Measurements from ENCODE around the gene EML2. TPM values are rescaled to one million over a fixed set of nuclear protein-coding genes. Genes with fewer than 3 reads are reported as not detected.
A peak's percentile ranks its signal among the peaks of the same experiment; 100 is the strongest.

The EML2 gene
- total RNA-seq, 2 experiments from 2014 or later, result 159 to 183 TPM

DNA sequence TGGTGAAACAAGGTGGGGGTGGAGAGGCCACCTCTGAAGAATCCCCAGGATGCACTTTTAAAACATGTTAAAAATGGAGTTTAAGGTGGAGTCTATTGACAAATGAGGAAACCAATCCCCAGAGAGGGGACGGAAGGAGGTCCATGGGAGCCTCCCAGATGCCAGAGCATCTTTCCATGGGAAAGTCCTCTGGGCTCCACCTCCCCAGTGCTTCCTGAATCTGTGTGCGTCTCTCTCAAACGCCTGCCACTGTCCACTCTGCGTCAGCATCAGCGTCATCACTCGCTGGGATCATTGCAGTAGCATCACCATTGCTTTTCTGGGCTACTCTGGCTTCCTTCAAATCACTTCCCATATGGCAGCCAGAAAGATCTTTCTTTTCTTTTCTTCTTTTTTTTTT is 43.4 kb downstream of the EML2 start:
- Mint-ChIP-seq H3K9me3 (no peaks in the 10 kb centered on the region), H3K27ac (no peak overlapping the region), H3K27me3 (peaks cover 62% of the 10 kb centered on the region), H3K4me1 (ENCODE audit: low read depth) (peaks cover 30% of the 10 kb centered on the region), H3K36me3 (no peaks in the 10 kb centered on the region), H3K4me3 (no peak overlapping the region)
- ChIA-PET CTCF (interaction anchor here (1.0 kb wide), 1 partner anchor 86 kb away, joined by 3 read pairs; no protein-coding TSS in a partner anchor), POLR2A (no interaction called here)
- intact Hi-C loops (cut with micrococcal nuclease), result no loop called here
- DNase-seq, result no peak

DNA sequence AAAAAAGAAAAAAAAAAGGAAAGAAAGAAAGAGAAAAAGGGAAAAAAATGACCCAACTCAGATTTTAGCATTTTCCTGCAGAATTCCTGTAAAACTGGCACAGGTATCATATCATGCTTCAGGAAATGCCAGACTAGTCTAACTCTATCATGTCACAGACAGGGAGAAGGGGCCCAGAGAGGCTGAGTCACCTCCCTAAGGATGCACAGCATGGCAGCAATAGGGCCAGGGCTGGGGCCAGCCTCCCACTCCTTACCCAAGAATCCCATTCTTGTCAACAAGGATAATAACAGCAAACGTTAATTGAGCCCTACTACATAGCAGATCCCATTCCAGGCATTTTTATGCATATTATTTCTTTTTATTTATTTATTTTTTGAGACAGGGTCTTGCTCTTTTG is 45.7 kb downstream of the EML2 start:
- ChIA-PET POLR2A (no interaction called here), CTCF (interaction anchor here (1.3 kb wide), 1 partner anchor 99 kb away, joined by 3 read pairs; the partner anchor contains the start of gene QPCTL)
- H3K27me3 Mint-ChIP-seq, result peaks cover 50% of the 10 kb centered on the region
- DNase-seq, result no peak
- no peak overlapping the region for H3K4me3 Mint-ChIP-seq
- H3K36me3 Mint-ChIP-seq, result no peaks in the 10 kb centered on the region
- H3K4me1 Mint-ChIP-seq (ENCODE audit: low read depth), result peaks cover 18% of the 10 kb centered on the region
- H3K9me3 Mint-ChIP-seq, result no peaks in the 10 kb centered on the region
- intact Hi-C loops (cut with micrococcal nuclease), result no loop called here
- no peak overlapping the region for H3K27ac Mint-ChIP-seq

DNA sequence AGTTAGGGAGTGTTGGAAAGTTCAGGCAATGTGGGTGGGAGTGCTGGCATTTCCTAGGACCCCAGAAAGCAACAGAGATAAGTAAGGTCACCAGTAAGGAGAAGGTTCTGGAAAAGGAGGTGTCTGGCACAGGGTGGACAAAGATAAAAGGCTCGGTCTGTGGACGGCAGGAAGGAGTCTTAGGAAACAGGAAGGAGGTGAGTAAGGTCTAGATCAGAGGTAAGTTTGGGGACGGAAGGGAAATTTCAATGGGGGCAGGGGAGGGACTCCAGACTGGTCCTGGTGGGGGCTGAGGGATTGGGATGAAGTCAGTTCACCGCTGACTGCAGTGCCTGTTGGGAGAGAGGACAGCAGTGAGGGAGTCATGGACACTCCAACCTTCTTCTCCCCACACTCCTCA is 46.8 kb downstream of the EML2 start:
- Mint-ChIP-seq H3K4me1 (ENCODE audit: low read depth) (peaks cover 10% of the 10 kb centered on the region), H3K9me3 (no peaks in the 10 kb centered on the region), H3K27ac (no peak overlapping the region), H3K27me3 (peaks cover 39% of the 10 kb centered on the region), H3K4me3 (no peak overlapping the region), H3K36me3 (no peaks in the 10 kb centered on the region)
- no peak for DNase-seq
- ChIA-PET POLR2A (no interaction called here), CTCF (interaction anchor here (0.6 kb wide), 1 partner anchor 97 kb away, joined by 6 read pairs; no protein-coding TSS in a partner anchor)
- intact Hi-C loops (cut with micrococcal nuclease), result no loop called here

DNA sequence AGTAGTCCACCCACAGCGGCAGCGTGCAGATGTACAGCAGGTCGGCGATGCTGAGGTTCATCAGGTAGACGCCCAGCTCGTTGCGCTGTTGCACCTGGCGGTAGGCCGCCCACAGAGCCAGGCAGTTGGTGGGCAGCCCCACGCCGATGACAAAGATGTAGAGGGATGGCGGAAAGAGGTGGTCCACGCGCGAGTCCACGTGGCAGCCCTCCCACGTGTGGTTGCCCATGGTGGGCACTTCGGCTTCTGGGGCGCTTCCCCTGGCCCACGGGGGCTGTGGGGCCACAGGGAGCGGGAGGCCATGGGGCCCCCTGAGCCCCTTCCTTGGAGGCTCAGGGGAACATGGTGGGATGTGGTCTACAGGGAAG is 47.6 kb downstream of the EML2 start:
- peaks cover 10% of the 10 kb centered on the region for H3K4me1 Mint-ChIP-seq (ENCODE audit: low read depth)
- ChIA-PET POLR2A (interaction anchor here (1.3 kb wide), 1 partner anchor 51 kb away, joined by 6 read pairs; no protein-coding TSS in a partner anchor), CTCF (interaction anchor here (1.3 to 1.9 kb wide), 5 partner anchors 23 to 103 kb away, joined by 4 to 7 read pairs (median 6); no protein-coding TSS in a partner anchor)
- H3K4me3 Mint-ChIP-seq, result no peak overlapping the region
- no peaks in the 10 kb centered on the region for H3K36me3 Mint-ChIP-seq
- intact Hi-C loops (cut with micrococcal nuclease), result no loop called here
- H3K9me3 Mint-ChIP-seq, result no peaks in the 10 kb centered on the region
- no peak for DNase-seq
- peaks cover 31% of the 10 kb centered on the region for H3K27me3 Mint-ChIP-seq
- H3K27ac Mint-ChIP-seq, result no peak overlapping the region

DNA sequence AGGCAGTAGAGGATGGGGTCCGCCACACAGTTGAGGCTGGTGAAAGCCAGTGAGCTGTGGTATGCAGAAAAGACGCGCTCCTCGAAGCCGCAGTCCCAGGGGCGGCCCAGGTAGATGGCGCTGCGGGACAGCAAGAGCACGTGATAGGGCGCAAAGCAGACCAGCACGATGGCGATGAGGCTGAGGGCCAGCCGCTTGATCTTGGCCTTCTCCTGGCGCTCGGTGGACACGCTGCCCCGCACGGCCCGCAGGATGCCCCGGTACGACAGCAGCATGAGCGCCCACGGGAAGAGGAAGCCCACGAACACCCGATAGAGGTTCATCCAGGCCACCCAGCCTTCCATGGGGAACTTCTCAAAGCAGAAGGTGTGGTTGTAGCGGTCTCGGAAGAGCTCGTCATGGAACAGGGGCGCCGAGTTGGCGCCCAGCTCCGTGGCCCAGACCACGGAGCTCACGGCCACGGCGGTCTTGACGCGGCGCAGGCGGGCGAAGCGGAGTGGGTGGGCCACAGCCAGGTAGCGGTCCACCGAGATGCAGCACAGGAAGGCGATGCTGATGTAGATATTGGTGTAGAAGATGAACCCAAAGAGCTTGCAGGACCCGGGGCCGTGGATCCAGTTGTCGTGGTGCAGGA is 48.1 kb downstream of the EML2 start:
- POLR2A ChIA-PET, result interaction anchor here (1.3 kb wide), 1 partner anchor 52 kb away, joined by 6 read pairs; no protein-coding TSS in a partner anchor
- Mint-ChIP-seq H3K9me3 (no peaks in the 10 kb centered on the region), H3K27me3 (peaks cover 27% of the 10 kb centered on the region), H3K4me1 (ENCODE audit: low read depth) (peaks cover 10% of the 10 kb centered on the region), H3K36me3 (no peaks in the 10 kb centered on the region), H3K4me3 (no peak overlapping the region), H3K27ac (no peak overlapping the region)
- CTCF ChIA-PET, result interaction anchor here (0.6 to 1.9 kb wide), 8 partner anchors 23 to 126 kb away, joined by 3 to 7 read pairs (median 5); partner anchors contain the start of gene QPCTL
- intact Hi-C loops (cut with micrococcal nuclease), result no loop called here
- DNase-seq, result peak; percentile 73

DNA sequence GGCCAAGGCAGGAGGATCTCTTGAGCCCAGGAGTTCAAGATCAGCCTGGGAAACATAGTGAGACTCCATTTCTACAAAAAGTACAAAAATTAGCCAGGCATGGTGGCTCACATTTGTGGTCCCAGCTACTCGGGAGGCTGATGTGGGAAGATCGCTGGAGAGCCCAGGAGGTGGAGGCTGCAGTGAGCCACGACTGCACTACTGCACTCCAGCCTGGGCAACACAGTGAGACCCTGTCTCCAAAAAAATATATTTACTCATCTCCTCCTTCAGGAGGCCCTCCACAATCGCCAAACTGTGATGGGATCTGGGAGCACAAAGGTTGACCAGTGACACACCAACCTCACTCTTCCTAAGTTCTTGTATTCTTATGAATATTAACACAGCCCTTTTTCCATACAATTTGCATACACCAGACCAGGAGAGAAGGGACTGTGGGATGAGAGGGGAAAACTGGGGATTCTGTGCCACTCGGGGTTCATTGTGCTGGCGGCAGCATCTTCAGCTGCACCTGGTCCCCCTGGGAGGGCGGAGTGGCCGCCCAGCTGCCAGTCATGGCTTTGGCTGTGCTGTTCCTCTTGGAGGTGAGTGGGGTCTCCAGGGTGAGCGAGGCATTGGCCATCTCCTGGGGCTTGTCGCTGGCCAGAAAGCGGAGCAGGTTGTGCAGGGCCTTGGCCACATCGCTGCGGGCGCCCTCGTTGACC is 48.7 kb downstream of the EML2 start:
- H3K27ac Mint-ChIP-seq, result no peak overlapping the region
- no peak overlapping the region for H3K4me3 Mint-ChIP-seq
- peaks cover 12% of the 10 kb centered on the region for H3K4me1 Mint-ChIP-seq (ENCODE audit: low read depth)
- CTCF ChIA-PET, result interaction anchor here (0.6 to 1.9 kb wide), 8 partner anchors 24 to 127 kb away, joined by 3 to 7 read pairs (median 5); partner anchors contain the start of gene QPCTL
- intact Hi-C loops (cut with micrococcal nuclease), result no loop called here
- peaks cover 27% of the 10 kb centered on the region for H3K27me3 Mint-ChIP-seq
- no peaks in the 10 kb centered on the region for H3K9me3 Mint-ChIP-seq
- DNase-seq, result no peak
- POLR2A ChIA-PET, result interaction anchor here (1.3 kb wide), 1 partner anchor 52 kb away, joined by 6 read pairs; no protein-coding TSS in a partner anchor
- no peaks in the 10 kb centered on the region for H3K36me3 Mint-ChIP-seq

DNA sequence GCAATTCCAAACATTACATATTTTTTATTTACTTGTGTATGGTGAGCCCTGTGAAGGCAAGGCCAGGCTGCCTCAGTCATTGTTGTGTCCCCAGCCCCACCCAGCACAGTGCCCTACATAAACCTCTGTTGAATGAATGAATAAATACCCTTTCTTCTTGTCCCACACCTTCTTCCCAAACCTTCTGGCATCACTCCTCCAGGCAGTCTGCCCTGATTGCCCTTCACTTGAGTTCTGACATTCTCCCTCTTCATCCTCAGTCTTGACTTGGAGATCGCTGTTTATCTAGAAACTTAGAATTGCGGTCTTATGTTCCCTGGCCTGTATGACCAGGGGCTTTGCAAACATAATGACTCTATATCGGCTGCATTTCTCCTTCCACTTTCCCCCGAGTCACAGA is 49.4 kb downstream of the EML2 start:
- ChIA-PET CTCF (no interaction called here), POLR2A (no interaction called here)
- peaks cover 12% of the 10 kb centered on the region for H3K4me1 Mint-ChIP-seq (ENCODE audit: low read depth)
- H3K27ac Mint-ChIP-seq, result no peak overlapping the region
- no peaks in the 10 kb centered on the region for H3K36me3 Mint-ChIP-seq
- H3K4me3 Mint-ChIP-seq, result no peak overlapping the region
- no peak for DNase-seq
- H3K9me3 Mint-ChIP-seq, result no peaks in the 10 kb centered on the region
- H3K27me3 Mint-ChIP-seq, result peaks cover 27% of the 10 kb centered on the region
- intact Hi-C loops (cut with micrococcal nuclease), result loop anchor here (10.0 kb wide), 2 partner anchors 165 to 275 kb away; partner anchors contain the start of genes ERCC1, FOXA3 and SYMPK

DNA sequence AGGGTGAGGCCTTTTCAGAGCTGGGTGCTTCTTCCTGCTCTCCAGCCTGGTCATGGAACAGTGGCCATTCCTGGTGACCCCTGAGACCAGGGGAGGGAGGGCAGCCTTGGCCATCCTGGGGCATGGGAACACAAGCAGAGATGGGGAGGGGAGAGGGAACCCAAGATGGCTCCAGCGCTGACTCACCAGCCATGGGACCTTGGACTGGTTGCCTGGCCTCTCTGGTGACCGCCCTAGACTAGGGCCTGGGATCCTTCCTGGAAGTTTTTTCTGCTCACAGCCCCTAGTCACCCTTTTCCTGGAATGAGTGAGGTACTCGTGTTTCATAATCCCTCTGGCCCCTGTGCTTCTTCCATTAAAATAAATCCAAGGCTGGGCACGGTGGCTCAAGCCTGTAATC is 51.3 kb downstream of the EML2 start:
- peaks cover 5% of the 10 kb centered on the region for H3K36me3 Mint-ChIP-seq
- H3K4me1 Mint-ChIP-seq (ENCODE audit: low read depth), result peaks cover 19% of the 10 kb centered on the region
- peaks cover 23% of the 10 kb centered on the region for H3K27me3 Mint-ChIP-seq
- intact Hi-C loops (cut with micrococcal nuclease), result loop anchor here (10.0 kb wide), 2 partner anchors 163 to 277 kb away; partner anchors contain the start of genes ERCC1, FOXA3 and SYMPK
- no peak for DNase-seq
- POLR2A ChIA-PET, result interaction anchor here (0.7 kb wide), 1 partner anchor 54 kb away, joined by 3 read pairs; no protein-coding TSS in a partner anchor
- no peaks in the 10 kb centered on the region for H3K9me3 Mint-ChIP-seq
- CTCF ChIA-PET, result no interaction called here
- no peak overlapping the region for H3K27ac Mint-ChIP-seq
- H3K4me3 Mint-ChIP-seq, result no peak overlapping the region

DNA sequence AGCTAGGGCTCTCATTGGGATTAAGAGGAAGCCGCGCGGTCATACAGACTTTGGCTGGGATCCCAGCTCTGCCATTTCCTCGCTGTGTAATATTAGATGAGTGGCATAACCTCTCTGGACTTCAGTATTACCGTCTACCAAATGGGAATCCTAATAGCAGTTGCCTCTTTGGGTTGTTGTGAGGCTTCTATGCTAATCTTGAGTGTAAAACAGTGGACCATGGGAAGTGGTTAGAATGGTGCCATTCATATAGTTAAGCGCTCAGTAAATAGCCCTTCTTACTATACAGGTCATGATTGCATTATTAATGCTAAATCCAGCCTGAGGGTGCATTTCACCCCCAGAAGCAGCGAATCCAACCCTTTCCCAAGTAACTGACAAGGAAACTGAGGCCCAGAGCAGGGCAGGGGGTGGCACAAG is 54.0 kb downstream of the EML2 start:
- ChIA-PET CTCF (interaction anchor here (1.1 to 2.7 kb wide), 3 partner anchors 27 to 108 kb away, joined by 3 to 14 read pairs (median 5); partner anchors contain the start of gene QPCTL), POLR2A (no interaction called here)
- peaks cover 6% of the 10 kb centered on the region for H3K27me3 Mint-ChIP-seq
- peak overlapping the region; percentile 96 for H3K4me3 Mint-ChIP-seq
- H3K9me3 Mint-ChIP-seq, result no peaks in the 10 kb centered on the region
- DNase-seq, result no peak
- H3K27ac Mint-ChIP-seq, result peak overlapping the region; percentile 97
- peaks cover 11% of the 10 kb centered on the region for H3K4me1 Mint-ChIP-seq (ENCODE audit: low read depth)
- intact Hi-C loops (cut with micrococcal nuclease), result loop anchor here (10.0 kb wide), 2 partner anchors 160 to 280 kb away; partner anchors contain the start of genes ERCC1, FOXA3 and SYMPK
- peaks cover 12% of the 10 kb centered on the region for H3K36me3 Mint-ChIP-seq

DNA sequence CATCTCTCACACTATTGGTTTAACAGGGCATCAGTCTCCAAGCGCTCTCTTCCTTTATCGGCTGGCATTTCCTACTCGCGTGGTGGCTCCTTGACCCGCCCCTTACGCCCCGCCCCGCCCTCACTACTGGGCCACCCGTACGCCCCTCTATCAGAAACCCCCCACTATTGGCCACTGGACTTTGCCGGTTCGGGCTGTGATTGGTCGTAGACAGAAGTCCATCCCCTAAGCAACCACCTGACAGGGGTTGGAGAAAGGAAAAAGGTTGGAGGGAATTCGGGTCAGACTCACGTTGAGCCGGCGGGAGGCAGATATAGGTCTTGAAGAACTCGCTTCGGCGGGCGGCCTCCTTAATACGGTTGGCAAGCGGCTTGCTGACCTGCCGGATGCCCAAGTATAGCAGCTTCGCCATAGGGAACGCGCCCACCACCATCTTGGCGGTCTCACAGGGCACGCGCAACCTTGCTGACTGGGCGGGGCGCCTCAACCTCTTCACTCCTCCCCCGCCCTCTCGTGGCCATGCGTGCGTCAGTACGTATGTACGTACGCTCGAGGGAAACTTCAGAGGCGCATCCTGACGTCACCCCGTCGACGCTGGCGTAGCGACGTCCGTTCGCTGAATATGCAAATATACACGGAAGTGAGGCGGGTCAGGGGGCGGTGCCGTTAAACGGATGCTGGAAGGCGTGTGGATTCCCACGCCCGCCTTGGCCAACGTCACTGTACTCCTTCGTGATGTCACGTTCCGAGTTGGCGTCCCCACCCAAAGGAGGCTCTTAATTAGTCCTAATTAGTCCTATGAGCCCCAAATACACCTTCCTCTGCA is 54.7 kb downstream of the EML2 start, which contains the start of gene OPA3:
TSS of gene OPA3 (minus strand) at position 471 of the 826 bp plus-strand sequence. CDS start at position 433, 38 bp downstream.
- H3K4me3 Mint-ChIP-seq, result peak within 1 kb of the TSS; percentile 96
- peaks cover 11% of the 10 kb centered on the region for H3K4me1 Mint-ChIP-seq (ENCODE audit: low read depth)
- peak within 1 kb of the TSS; percentile 97 for H3K27ac Mint-ChIP-seq
- ChIA-PET CTCF (interaction anchor here (1.1 to 2.7 kb wide), 5 partner anchors 27 to 145 kb away, joined by 3 to 14 read pairs (median 5); partner anchors contain the start of gene QPCTL), POLR2A (interaction anchor here (0.6 to 1.6 kb wide), 4 partner anchors 30 to 116 kb away, joined by 3 to 4 read pairs (median 4); partner anchors contain the start of gene FOSB)
- no peaks in the 10 kb centered on the region for H3K9me3 Mint-ChIP-seq
- peaks cover 1% of the 10 kb centered on the region for H3K27me3 Mint-ChIP-seq
- peak; percentile 100 for DNase-seq
- intact Hi-C loops (cut with micrococcal nuclease), result loop anchor here (1.0 to 10.0 kb wide), 7 partner anchors 30 to 280 kb away; partner anchors contain the start of genes ERCC1, FOXA3, QPCTL and SYMPK
- H3K36me3 Mint-ChIP-seq, result peaks cover 12% of the 10 kb centered on the region

DNA sequence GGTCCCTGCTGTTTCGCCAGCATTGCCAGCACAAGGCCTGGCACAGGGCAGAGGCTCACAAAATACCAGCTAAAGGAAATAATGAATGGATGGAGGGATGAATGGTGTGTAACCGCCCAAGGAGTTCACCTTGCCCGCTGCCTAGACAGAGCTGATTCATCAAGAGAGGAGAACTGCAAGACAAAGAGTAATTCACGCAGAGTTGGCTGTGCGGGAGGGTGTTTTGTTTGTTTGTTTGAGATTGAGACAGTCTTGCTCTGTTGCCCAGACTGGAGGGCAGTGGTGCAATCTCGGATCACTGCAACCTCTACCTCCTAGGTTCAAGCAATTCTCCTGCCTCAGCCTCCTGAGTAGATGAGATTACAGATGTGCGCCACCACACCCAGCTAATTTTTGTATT is 57.6 kb downstream of the EML2 start:
- peaks cover 12% of the 10 kb centered on the region for H3K36me3 Mint-ChIP-seq
- no peak overlapping the region for H3K27ac Mint-ChIP-seq
- H3K4me3 Mint-ChIP-seq, result no peak overlapping the region
- ChIA-PET CTCF (no interaction called here), POLR2A (no interaction called here)
- no peaks in the 10 kb centered on the region for H3K9me3 Mint-ChIP-seq
- H3K27me3 Mint-ChIP-seq, result no peaks in the 10 kb centered on the region
- intact Hi-C loops (cut with micrococcal nuclease), result loop anchor here (10.0 kb wide), 2 partner anchors 157 to 283 kb away; partner anchors contain the start of genes ERCC1, FOXA3 and SYMPK
- peaks cover 21% of the 10 kb centered on the region for H3K4me1 Mint-ChIP-seq (ENCODE audit: low read depth)
- no peak for DNase-seq

Data from activated CD4-positive, alpha-beta memory T cell treated with anti-CD3 and anti-CD28 coated beads for 36 hours (primary cell).